Lower leg skin (tissue), 4 donors: ENCODE data around the gene ABL1. TPM values are rescaled to one million over a fixed set of nuclear protein-coding genes. Genes with fewer than 3 reads are reported as not detected.
A peak's percentile ranks its signal among the peaks of the same experiment; 100 is the strongest.

Source experiments
- DNase-seq, 2 donors: peaks; one replicate each; pipeline ENCODE4 v3.0.0-alpha.2; 2019; ENCODE audit warnings: low spot score in 2 of 2
- H3K4me3 ChIP-seq: fragments of 200-600 bp; sonication (generic); 2 replicates; pipeline ENCODE4 v1.5.1; 2017; ENCODE audit warnings: mild to moderate bottlenecking, low read depth; ENCODE audit not compliant: poor library complexity, severe bottlenecking
- CTCF ChIP-seq, 3 donors: fragments of 450-650 bp; IDR thresholded peaks; one replicate each; pipeline ENCODE4 v1.5.1; 2016; ENCODE audit warnings: antibody characterized with exemption in 3 of 3, mild to moderate bottlenecking in 3 of 3, moderate library complexity in 2 of 3
- POLR2A ChIP-seq, 2 donors: fragments of 450-650 bp; IDR thresholded peaks; one replicate each; pipeline ENCODE4 v1.6.1; 2016 to 2017; ENCODE audit warnings: antibody characterized with exemption in 2 of 2, mild to moderate bottlenecking in 1 of 2, moderate library complexity in 1 of 2
- WGBS, 2 donors: methylation state at CpG; one replicate each; pipeline ENCODE4 v1.1.5; 2018; 5-methylcytosine and 5-hydroxymethylcytosine counted together
- intact Hi-C: fragments of 100-400 bp; cut with DNase I; formaldehyde crosslinking; loops from one replicate; pipeline ENCODE4 v1.15.0; 2023; ENCODE audit warnings: low total_unique reads
- total RNA-seq, 4 donors: library from RNA; depleted of rRNA; stranded (reverse); fragments of >200 nt; gene quantifications; one replicate each; pipeline ENCODE4 v1.1.0, GENCODE V29; 2016

The ABL1 gene
- total RNA-seq, 4 donors from 2014 or later, result 21.2 to 47.2 (median 34.3) TPM

- DNase-seq, result no peak
- TF ChIP-seq CTCF (IDR thresholded peaks at IDR 0.05), result no peak
- TF ChIP-seq POLR2A (IDR thresholded peaks at IDR 0.05), result no peak
- H3K4me3 ChIP-seq, result no peak overlapping the region
- intact Hi-C loops, result no loop called here
Observed at GRCh38 chr9:130831077-130831476, 4.0 kb upstream of the ABL1 start.

- H3K4me3 ChIP-seq, result no peak overlapping the region
- DNase-seq, result no peak
- intact Hi-C loops, result no loop called here
- WGBS, 2 donors, result 70% methylated on average over 8 of the region's 8 CpGs
- TF ChIP-seq CTCF (IDR thresholded peaks at IDR 0.05), result no peak
- no peak for TF ChIP-seq POLR2A (IDR thresholded peaks at IDR 0.05)
Observed at GRCh38 chr9:130833031-130833990, 1.7 kb upstream of the ABL1 start.

- intact Hi-C loops, result no loop called here
- TF ChIP-seq CTCF (IDR thresholded peaks at IDR 0.05), result no peak
- no peak for TF ChIP-seq POLR2A (IDR thresholded peaks at IDR 0.05)
- 3 to 4% methylated on average over 44 of the region's 44 CpGs for WGBS, 2 donors
- peak overlapping the region; percentile 53 for H3K4me3 ChIP-seq
- DNase-seq, result no peak
Observed at GRCh38 chr9:130835441-130836298, 616 bp downstream of the ABL1 start.

- no peak overlapping the region for H3K4me3 ChIP-seq
- no peak for TF ChIP-seq CTCF (IDR thresholded peaks at IDR 0.05)
- TF ChIP-seq POLR2A (IDR thresholded peaks at IDR 0.05), result no peak
- no peak for DNase-seq
- 49% methylated on average over 5 of the region's 5 CpGs for WGBS, 2 donors
- intact Hi-C loops, result no loop called here
Observed at GRCh38 chr9:130837002-130837511, 2.0 kb downstream of the ABL1 start.

- intact Hi-C loops, result no loop called here
- WGBS, 2 donors, result 49 to 56% methylated on average over 4 of the region's 4 CpGs
- TF ChIP-seq CTCF (IDR thresholded peaks at IDR 0.05), result no peak
- no peak for TF ChIP-seq POLR2A (IDR thresholded peaks at IDR 0.05)
- DNase-seq, result no peak
- no peak overlapping the region for H3K4me3 ChIP-seq
Observed at GRCh38 chr9:130837643-130838042, 2.6 kb downstream of the ABL1 start.
